Stimulated activated CD8-positive, alpha-beta memory T cell treated with anti-CD3 and anti-CD28 coated beads, Interleukin-7, amount 100 ng/mL, for 4 hours (primary cell): ENCODE data around the gene ARHGEF16.

Source experiments
- DNase-seq, 2 donors: peaks; one replicate each; pipeline ENCODE4 v3.0.0-alpha.2; 2020; ENCODE audit warnings: low read depth in 2 of 2

The ARHGEF16 gene

GRCh38 chr1:3501856-3502640, 47.6 kb downstream of the ARHGEF16 start:
- no peak for DNase-seq

GRCh38 chr1:3502641-3503524, 48.4 kb downstream of the ARHGEF16 start:
- DNase-seq = no peak

GRCh38 chr1:3503525-3503886, 49.0 kb downstream of the ARHGEF16 start:
- DNase-seq = no peak

- no peak for DNase-seq
Observed at GRCh38 chr1:3504151-3504821, 49.8 kb downstream of the ARHGEF16 start.

GRCh38 chr1:3504822-3505153, 50.3 kb downstream of the ARHGEF16 start:
- DNase-seq = no peak

- no peak for DNase-seq
Observed at GRCh38 chr1:3505161-3505560, 50.7 kb downstream of the ARHGEF16 start.

- DNase-seq = no peak
Observed at GRCh38 chr1:3506041-3506440, 51.6 kb downstream of the ARHGEF16 start.

- no peak for DNase-seq
Observed at GRCh38 chr1:3506943-3507342, 52.5 kb downstream of the ARHGEF16 start.

- no peak for DNase-seq
Observed at GRCh38 chr1:3507636-3508275, 53.3 kb downstream of the ARHGEF16 start.

GRCh38 chr1:3508757-3509415, 54.4 kb downstream of the ARHGEF16 start:
- DNase-seq = no peak

GRCh38 chr1:3509721-3510120, 55.3 kb downstream of the ARHGEF16 start:
- no peak for DNase-seq

GRCh38 chr1:3510136-3510955, 55.9 kb downstream of the ARHGEF16 start:
- no peak for DNase-seq

- no peak for DNase-seq
Observed at GRCh38 chr1:3510956-3511250, 56.4 kb downstream of the ARHGEF16 start.

- no peak for DNase-seq
Observed at GRCh38 chr1:3511306-3511705, 56.8 kb downstream of the ARHGEF16 start.

GRCh38 chr1:3511856-3512255, 57.4 kb downstream of the ARHGEF16 start:
- no peak for DNase-seq

- DNase-seq = no peak
Observed at GRCh38 chr1:3514404-3514803, 59.9 kb downstream of the ARHGEF16 start.

- no peak for DNase-seq
Observed at GRCh38 chr1:3515272-3515671, 60.8 kb downstream of the ARHGEF16 start.

- DNase-seq = no peak
Observed at GRCh38 chr1:3515774-3516480, 61.5 kb downstream of the ARHGEF16 start.

GRCh38 chr1:3516481-3516869, 62.0 kb downstream of the ARHGEF16 start:
- DNase-seq = no peak
